K562 (cell line): ENCODE results near the gene CYB5R4. TPM values are rescaled to one million over a fixed set of nuclear protein-coding genes. Genes with fewer than 3 reads are reported as not detected.
A peak's percentile ranks its signal among the peaks of the same experiment; 100 is the strongest.

Experiments used
- CC2D1A ChIP-seq: fragments of 450-650 bp; IDR thresholded peaks from 2 replicates; pipeline ENCODE4 v1.6.1; 2017; ENCODE audit warnings: mild to moderate bottlenecking
- CEBPB ChIP-seq: fragments of 450-650 bp; IDR thresholded peaks from 2 replicates; pipeline ENCODE4 v1.6.1; 2016; ENCODE audit warnings: missing genetic modification characterization, missing compliant biosample characterization
- CSDE1 ChIP-seq, 2 experiments: fragments of 450-650 bp; IDR thresholded peaks; 2 replicates each; pipeline ENCODE4 v1.6.1; 2016; ENCODE audit warnings: mild to moderate bottlenecking in 1 of 2
- KDM1A ChIP-seq, 2 experiments: fragments of 450-650 bp; IDR thresholded peaks; 2 replicates each; pipeline ENCODE4 v1.6.1; 2016; ENCODE audit warnings: mild to moderate bottlenecking in 2 of 2
- MTA3 ChIP-seq: fragments of 450-650 bp; formaldehyde crosslinking; IDR thresholded peaks from 2 replicates; pipeline ENCODE4 v1.6.1; 2017; ENCODE audit warnings: mild to moderate bottlenecking, borderline replicate concordance
- MTF1 ChIP-seq: fragments of 250-450 bp; sonication (Bioruptor Pico); IDR thresholded peaks from 2 replicates; pipeline ENCODE4 v1.9.0; 2021; ENCODE audit warnings: moderate library complexity, mild to moderate bottlenecking, inconsistent platforms, borderline replicate concordance
- NFXL1 ChIP-seq: fragments of 450-650 bp; formaldehyde crosslinking; IDR thresholded peaks from 2 replicates; pipeline ENCODE4 v1.4.0; 2021; ENCODE audit warnings: mild to moderate bottlenecking
- RERE ChIP-seq: sonication (generic); formaldehyde crosslinking; IDR thresholded peaks from 2 replicates; pipeline ENCODE4 v1.8.0; 2023; ENCODE audit warnings: missing genetic modification reagents, mild to moderate bottlenecking, borderline replicate concordance
- TCF7 ChIP-seq: sonication (generic); IDR thresholded peaks from 2 replicates; pipeline ENCODE4 v1.6.1; 2016; ENCODE audit warnings: antibody characterized with exemption, borderline replicate concordance
- ZNF143 ChIP-seq: sonication (generic); formaldehyde crosslinking; IDR thresholded peaks from 2 replicates; pipeline ENCODE4 v1.9.0; 2022; ENCODE audit warnings: mild to moderate bottlenecking, missing genetic modification reagents
- ZNF23 ChIP-seq: fragments of 250-450 bp; sonication (Bioruptor Pico); IDR thresholded peaks from 2 replicates; pipeline ENCODE4 v1.4.0; 2020; ENCODE audit warnings: mild to moderate bottlenecking
- polyA plus RNA-seq, 8 experiments: library from polyadenylated mRNA; depleted of rRNA in 4 of 8; stranded (reverse) in 5 of 8; unstranded in 3 of 8; fragments of >200 nt; fragmentation: Nextera tagmentation in 2 of 8; fragmentation: Illumina TruSeq in 1 of 8; extraction: Ambion mirVana in 2 of 8; extraction: Trizol in 1 of 8; gene quantifications; 2 replicates each; pipeline versions ENCODE4 v1.2.1 to v1.2.3, GENCODE V29; 2011 to 2014; ENCODE audit warnings: inconsistent platforms in 1 of 8, missing spikeins in 1 of 8
- total RNA-seq, 7 experiments: library from RNA; depleted of rRNA in 6 of 7; stranded (reverse); fragments of >200 nt in 6 of 7; fragmentation: Illumina TruSeq in 2 of 7; extraction: Trizol in 2 of 7; gene quantifications; 2 replicates each; pipeline versions ENCODE4 v1.2.1 to v1.2.3, GENCODE V29; 2011 to 2021; ENCODE audit warnings: low replicate concordance in 1 of 7
- TF ChIP-seq, protein P1 (sequence below): fragments of 450-650 bp; formaldehyde crosslinking; conservative IDR thresholded peaks from 2 replicates; pipeline ENCODE4 v1.4.0; 2022; ENCODE audit warnings: mild to moderate bottlenecking, missing genetic modification characterization
- TF ChIP-seq, protein P2 (sequence below): fragments of 250-450 bp; sonication (Bioruptor Pico); IDR thresholded peaks from 2 replicates; pipeline ENCODE4 v1.5.1; 2021; ENCODE audit warnings: mild to moderate bottlenecking
- TF ChIP-seq, protein P3 (sequence below): fragments of 450-650 bp; formaldehyde crosslinking; IDR thresholded peaks from 2 replicates; pipeline ENCODE4 v1.4.0; 2022; ENCODE audit warnings: mild to moderate bottlenecking, moderate library complexity

CYB5R4 gene
- total and polyA plus RNA-seq, 9 of the 15 experiments (the other 6 are each of a cell fraction or from before 2014, with no cell fraction given), result 5.9 to 23.1 (median 19.0) TPM

DNA sequence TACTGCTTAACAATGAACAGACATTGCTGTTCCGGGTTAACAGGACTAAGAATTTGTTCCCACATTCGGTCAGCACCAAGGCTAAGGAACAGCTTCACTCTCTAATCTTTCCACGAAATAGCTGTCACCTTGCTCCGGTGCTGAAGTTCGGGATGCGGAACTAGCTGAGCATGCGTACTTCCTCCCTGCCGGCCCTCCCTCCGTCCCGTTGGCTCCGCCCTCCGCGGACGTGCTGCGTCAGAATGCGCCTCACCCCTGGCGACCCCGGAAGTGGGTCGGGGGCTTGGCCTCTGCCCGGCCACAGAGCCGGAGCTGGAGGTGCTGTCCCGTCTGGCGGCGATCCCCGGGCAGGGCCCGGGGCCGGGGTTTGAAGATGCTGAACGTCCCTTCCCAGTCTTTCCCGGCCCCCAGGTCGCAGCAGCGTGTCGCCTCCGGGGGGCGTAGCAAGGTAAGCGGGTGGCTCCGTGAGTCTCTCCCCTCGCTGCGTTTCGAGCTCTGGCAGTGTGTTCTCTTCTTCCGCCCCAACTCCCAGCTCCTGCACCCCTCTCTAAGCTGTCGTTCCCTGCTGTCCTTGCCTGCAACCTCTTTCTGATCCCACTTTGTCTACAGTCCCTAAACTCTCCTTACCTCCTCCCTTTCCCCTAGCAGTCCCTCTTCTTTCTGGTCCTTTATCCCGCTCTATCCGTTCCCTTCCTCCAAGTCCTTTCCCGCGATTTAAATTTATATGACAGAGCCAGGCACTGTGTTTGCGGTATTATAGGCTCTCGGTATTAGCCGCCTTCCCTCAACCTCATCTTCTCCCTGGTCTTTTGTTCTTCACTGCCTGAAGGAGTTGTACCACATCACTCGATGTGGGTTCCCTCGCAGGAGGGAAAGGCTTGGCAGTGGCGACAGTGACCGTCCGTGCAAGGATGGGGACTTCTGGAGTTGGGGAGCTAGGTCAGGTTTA, at the start of gene CYB5R4 (continued):
- TF ChIP-seq RERE (CRISPR knock-in tag), result 0 out of 2 replicates have a peak, but pooled peaks have one; percentile 90
- TF ChIP-seq KDM1A (IDR thresholded peaks at IDR 0.05), result 0 out of 4 replicates have a peak, but pooled peaks of 1 of the 2 experiments have one; percentile 6
- no peak for TF ChIP-seq NFXL1 (CRISPR knock-in tag)
- TF ChIP-seq MTF1 (CRISPR knock-in tag), result no peak
- TF ChIP-seq ZNF23 (CRISPR knock-in tag), result 0 out of 2 replicates have a peak, but pooled peaks have one; percentile 41
- TF ChIP-seq CSDE1 (IDR thresholded peaks at IDR 0.05), result peak in 1 of 2 experiments; percentile 32; a peak in 1 of 4 replicates
- no peak for TF ChIP-seq CEBPB (tag)
- TF ChIP-seq ZNF143 (CRISPR knock-in tag), result no peak; the same call in 1 of the 2 replicates
- TF ChIP-seq, protein P1, sequence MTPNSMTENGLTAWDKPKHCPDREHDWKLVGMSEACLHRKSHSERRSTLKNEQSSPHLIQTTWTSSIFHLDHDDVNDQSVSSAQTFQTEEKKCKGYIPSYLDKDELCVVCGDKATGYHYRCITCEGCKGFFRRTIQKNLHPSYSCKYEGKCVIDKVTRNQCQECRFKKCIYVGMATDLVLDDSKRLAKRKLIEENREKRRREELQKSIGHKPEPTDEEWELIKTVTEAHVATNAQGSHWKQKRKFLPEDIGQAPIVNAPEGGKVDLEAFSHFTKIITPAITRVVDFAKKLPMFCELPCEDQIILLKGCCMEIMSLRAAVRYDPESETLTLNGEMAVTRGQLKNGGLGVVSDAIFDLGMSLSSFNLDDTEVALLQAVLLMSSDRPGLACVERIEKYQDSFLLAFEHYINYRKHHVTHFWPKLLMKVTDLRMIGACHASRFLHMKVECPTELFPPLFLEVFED, result 0 out of 2 replicates have a peak, but pooled peaks have one; percentile 38
- TF ChIP-seq TCF7, result peak; percentile 99
- TF ChIP-seq, protein P2, sequence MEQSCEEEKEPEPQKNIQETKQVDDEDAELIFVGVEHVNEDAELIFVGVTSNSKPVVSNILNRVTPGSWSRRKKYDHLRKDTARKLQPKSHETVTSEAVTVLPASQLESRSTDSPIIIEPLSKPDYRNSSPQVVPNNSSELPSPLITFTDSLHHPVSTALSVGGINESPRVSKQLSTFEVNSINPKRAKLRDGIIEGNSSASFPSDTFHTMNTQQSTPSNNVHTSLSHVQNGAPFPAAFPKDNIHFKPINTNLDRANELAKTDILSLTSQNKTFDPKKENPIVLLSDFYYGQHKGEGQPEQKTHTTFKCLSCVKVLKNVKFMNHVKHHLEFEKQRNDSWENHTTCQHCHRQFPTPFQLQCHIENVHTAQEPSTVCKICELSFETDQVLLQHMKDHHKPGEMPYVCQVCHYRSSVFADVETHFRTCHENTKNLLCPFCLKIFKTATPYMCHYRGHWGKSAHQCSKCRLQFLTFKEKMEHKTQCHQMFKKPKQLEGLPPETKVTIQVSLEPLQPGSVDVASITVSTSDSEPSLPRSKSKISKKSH (CRISPR knock-in tag), result no peak
- TF ChIP-seq, protein P3, sequence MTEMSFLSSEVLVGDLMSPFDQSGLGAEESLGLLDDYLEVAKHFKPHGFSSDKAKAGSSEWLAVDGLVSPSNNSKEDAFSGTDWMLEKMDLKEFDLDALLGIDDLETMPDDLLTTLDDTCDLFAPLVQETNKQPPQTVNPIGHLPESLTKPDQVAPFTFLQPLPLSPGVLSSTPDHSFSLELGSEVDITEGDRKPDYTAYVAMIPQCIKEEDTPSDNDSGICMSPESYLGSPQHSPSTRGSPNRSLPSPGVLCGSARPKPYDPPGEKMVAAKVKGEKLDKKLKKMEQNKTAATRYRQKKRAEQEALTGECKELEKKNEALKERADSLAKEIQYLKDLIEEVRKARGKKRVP (CRISPR knock-in tag), result peak; percentile 69
- TF ChIP-seq MTA3, result peak; percentile 71; the same call in 1 of the 2 replicates
- peak; percentile 46 for TF ChIP-seq CC2D1A
